ENCODE measurements around the gene NARF. TPM values are rescaled to one million over a fixed set of nuclear protein-coding genes. Genes with fewer than 3 reads are reported as not detected.

The NARF gene
- total RNA-seq, 4 donors from 2014 or later, result 33.2 to 47.5 (median 40.2) TPM

GRCh38 chr17:82445542-82445941, 13.0 kb upstream of the NARF start:
- Histone ChIP-seq H3K4me1 (peaks cover 23 to 84% (median 35%) of the 10 kb centered on the region in 3 donors), H3K9me3 (no peaks in the 10 kb centered on the region), H3K27me3 (no peaks in the 10 kb centered on the region), H3K27ac (peak overlapping the region in 2 of 4 donors; percentile 18), H3K36me3 (peaks cover 6 to 64% (median 21%) of the 10 kb centered on the region in 3 donors), H3K4me3 (no peak overlapping the region)
- WGBS, 2 donors, result 0% methylated on average over 1 of the region's 13 CpGs; no CpG with 5 or more reads in 1 of the 2 donors
- TF ChIP-seq POLR2A (IDR thresholded peaks at IDR 0.05) (no peak), CTCF (IDR thresholded peaks at IDR 0.05) (no peak)
- no peak for DNase-seq
- intact Hi-C loops (cut with DNase I), result no loop called here

- TF ChIP-seq CTCF (IDR thresholded peaks at IDR 0.05), result no peak
- TF ChIP-seq POLR2A (IDR thresholded peaks at IDR 0.05), result no peak
- H3K27ac ChIP-seq, result peak overlapping the region in 1 of 4 donors; percentile 18
- WGBS, 2 donors, result 79 to 92% methylated on average over 7 to 11 of the region's 15 CpGs
- H3K9me3 ChIP-seq, result no peaks in the 10 kb centered on the region
- H3K4me1 ChIP-seq, result peaks cover 25 to 81% (median 33%) of the 10 kb centered on the region in 3 donors
- no peak for DNase-seq
- peaks cover 6 to 64% (median 21%) of the 10 kb centered on the region in 3 donors for H3K36me3 ChIP-seq
- intact Hi-C loops (cut with DNase I), result no loop called here
- H3K4me3 ChIP-seq, result no peak overlapping the region
- no peaks in the 10 kb centered on the region for H3K27me3 ChIP-seq
These were observed 12.4 kb upstream of the NARF start for GRCh38 chr17:82446124-82446523.

- H3K36me3 ChIP-seq, result peaks cover 6 to 61% (median 21%) of the 10 kb centered on the region in 3 donors
- TF ChIP-seq CTCF (IDR thresholded peaks at IDR 0.05), result no peak
- no peak for TF ChIP-seq POLR2A (IDR thresholded peaks at IDR 0.05)
- no peak overlapping the region for H3K27ac ChIP-seq
- WGBS, 2 donors, result 40 to 90% methylated on average over 1 to 4 of the region's 12 CpGs
- no peaks in the 10 kb centered on the region for H3K9me3 ChIP-seq
- peaks cover 29 to 81% (median 31%) of the 10 kb centered on the region in 3 donors for H3K4me1 ChIP-seq
- intact Hi-C loops (cut with DNase I), result no loop called here
- no peak for DNase-seq
- no peaks in the 10 kb centered on the region for H3K27me3 ChIP-seq
- no peak overlapping the region for H3K4me3 ChIP-seq
These were observed 11.9 kb upstream of the NARF start for GRCh38 chr17:82446649-82447048.

- no peak overlapping the region for H3K4me3 ChIP-seq
- 79 to 81% methylated on average over 9 to 11 of the region's 11 CpGs for whole genome bisulfite sequencing, 2 donors
These were observed 10.7 kb upstream of the NARF start for GRCh38 chr17:82447876-82448275.

More at GRCh38 chr17:82447876-82448275, 10.7 kb upstream of the NARF start:
- Histone ChIP-seq H3K27ac (no peak overlapping the region), H3K9me3 (no peaks in the 10 kb centered on the region), H3K4me1 (peaks cover 29 to 79% (median 32%) of the 10 kb centered on the region in 3 donors), H3K27me3 (no peaks in the 10 kb centered on the region), H3K36me3 (peaks cover 0 to 48% (median 8%) of the 10 kb centered on the region in 3 donors)
- intact Hi-C loops (cut with DNase I), result no loop called here
- TF ChIP-seq POLR2A (IDR thresholded peaks at IDR 0.05) (no peak), CTCF (IDR thresholded peaks at IDR 0.05) (no peak)
- no peak for DNase-seq

Data from esophagus squamous epithelium (tissue), 5 donors.